ENCODE data around the gene ZNF107. TPM values are rescaled to one million over a fixed set of nuclear protein-coding genes. Genes with fewer than 3 reads are reported as not detected.
"Not testable (repeated sequence)": the region's sequence is repeated elsewhere in the genome, so short reads cannot be mapped to it uniquely, and the experiment has no call there.

Gene ZNF107
- total RNA-seq, 4 donors from 2014 or later = 0.49 to 1.6 (median 0.77) TPM

- in situ Hi-C loops (cut with MboI; ENCODE audit: low sequenced_read_pairs in 4 of 4) (no loop called here), intact Hi-C loops (cut with DNase I; ENCODE audit: low total_unique reads) (no loop called here)
- Histone ChIP-seq H3K27me3 (no peaks in the 10 kb centered on the region), H3K27ac (no peak overlapping the region), H3K4me1 (no peaks in the 10 kb centered on the region), H3K4me3 (peak overlapping the region in 1 of 4 donors; percentile 18), H3K36me3 (peaks cover 0 to 27% of the 10 kb centered on the region in 2 donors), H3K9me3 (peaks cover 0 to 39% (median 9%) of the 10 kb centered on the region in 3 donors)
- DNase-seq (no peak), ATAC-seq (no peak)
- TF ChIP-seq CTCF (IDR thresholded peaks at IDR 0.05 in 4 of 5, conservative IDR thresholded peaks at IDR 0.05 in 1 of 5) = no peak
- no peak for TF ChIP-seq POLR2A (IDR thresholded peaks at IDR 0.05)
Observed at GRCh38 chr7:64706625-64707292, 40.8 kb downstream of the ZNF107 start.

- H3K27me3 ChIP-seq; intact Hi-C loops (cut with DNase I; ENCODE audit: low total_unique reads); H3K9me3 ChIP-seq; H3K4me1 ChIP-seq; H3K36me3 ChIP-seq; H3K4me3 ChIP-seq; ATAC-seq; H3K27ac ChIP-seq; DNase-seq; in situ Hi-C loops (cut with MboI; ENCODE audit: low sequenced_read_pairs in 4 of 4): not testable (repeated sequence)
Observed at GRCh38 chr7:64717896-64718295, 52.0 kb downstream of the ZNF107 start.

GRCh38 chr7:64729089-64729848, 63.3 kb downstream of the ZNF107 start:
- DNase-seq (no peak), ATAC-seq (no peak)
- intact Hi-C loops (cut with DNase I; ENCODE audit: low total_unique reads) (no loop called here), in situ Hi-C loops (cut with MboI; ENCODE audit: low sequenced_read_pairs in 4 of 4) (no loop called here)
- no peaks in the 10 kb centered on the region for H3K4me1 ChIP-seq
- H3K36me3 ChIP-seq = no peaks in the 10 kb centered on the region
- H3K9me3 ChIP-seq = no peaks in the 10 kb centered on the region
- TF ChIP-seq POLR2A (IDR thresholded peaks at IDR 0.05) (no peak), CTCF (IDR thresholded peaks at IDR 0.05 in 4 of 5, conservative IDR thresholded peaks at IDR 0.05 in 1 of 5) (no peak)
- no peak overlapping the region for H3K27ac ChIP-seq
- no peaks in the 10 kb centered on the region for H3K27me3 ChIP-seq
- no peak overlapping the region for H3K4me3 ChIP-seq

- intact Hi-C loops (cut with DNase I; ENCODE audit: low total_unique reads) = no loop called here
- no peaks in the 10 kb centered on the region for H3K36me3 ChIP-seq
- in situ Hi-C loops (cut with MboI; ENCODE audit: low sequenced_read_pairs in 4 of 4) = no loop called here
Observed at GRCh38 chr7:64733550-64734240, 67.8 kb downstream of the ZNF107 start.

More at GRCh38 chr7:64733550-64734240, 67.8 kb downstream of the ZNF107 start:
- DNase-seq = no peak
- no peak for TF ChIP-seq POLR2A (IDR thresholded peaks at IDR 0.05)
- no peak for TF ChIP-seq CTCF (IDR thresholded peaks at IDR 0.05 in 4 of 5, conservative IDR thresholded peaks at IDR 0.05 in 1 of 5)
- H3K9me3 ChIP-seq = no peaks in the 10 kb centered on the region
- H3K4me1 ChIP-seq = no peaks in the 10 kb centered on the region
- no peak overlapping the region for H3K4me3 ChIP-seq
- no peak for ATAC-seq
- no peaks in the 10 kb centered on the region for H3K27me3 ChIP-seq
- no peak overlapping the region for H3K27ac ChIP-seq
